HepG2 (cell line): ENCODE measurements around the gene FUOM. TPM values are rescaled to one million over a fixed set of nuclear protein-coding genes. Genes with fewer than 3 reads are reported as not detected.

Experiments
- EEA1 ChIP-seq: sonication (generic); formaldehyde crosslinking; IDR thresholded peaks from 2 replicates; pipeline ENCODE4 v1.5.1; 2020; ENCODE audit warnings: mild to moderate bottlenecking, missing genetic modification reagents, borderline replicate concordance
- FLYWCH1 ChIP-seq: sonication (generic); formaldehyde crosslinking; IDR thresholded peaks from 2 replicates; pipeline ENCODE4 v1.8.1; 2023; ENCODE audit warnings: mild to moderate bottlenecking, missing genetic modification reagents
- FOSL1 ChIP-seq: sonication (generic); formaldehyde crosslinking; IDR thresholded peaks from 2 replicates; pipeline ENCODE4 v1.9.0; 2021; ENCODE audit warnings: missing genetic modification reagents, borderline replicate concordance
- GATA4 ChIP-seq: sonication (generic); IDR thresholded peaks from 2 replicates; pipeline ENCODE4 v1.6.1; 2016; ENCODE audit warnings: antibody characterized with exemption, low read depth, borderline replicate concordance
- GZF1 ChIP-seq: sonication (generic); formaldehyde crosslinking; IDR thresholded peaks from 2 replicates; pipeline ENCODE4 v1.5.1; 2020; ENCODE audit warnings: mild to moderate bottlenecking, missing genetic modification reagents
- KDM1A ChIP-seq: IDR thresholded peaks from 2 replicates; pipeline ENCODE4 v1.6.1; 2016; ENCODE audit warnings: missing compliant biosample characterization
- MEIS2 ChIP-seq: sonication (generic); formaldehyde crosslinking; IDR thresholded peaks from 2 replicates; pipeline ENCODE4 v1.9.0; 2021; ENCODE audit warnings: mild to moderate bottlenecking, missing genetic modification reagents
- MYNN ChIP-seq: sonication (generic); formaldehyde crosslinking; IDR thresholded peaks from 2 replicates; pipeline ENCODE4 v1.4.0; 2020; ENCODE audit warnings: mild to moderate bottlenecking, low read depth, missing genetic modification reagents
- MZF1 ChIP-seq: sonication (generic); formaldehyde crosslinking; IDR thresholded peaks from 2 replicates; pipeline ENCODE4 v1.8.1; 2023; ENCODE audit warnings: mild to moderate bottlenecking, missing genetic modification reagents, borderline replicate concordance
- PPARG ChIP-seq: conservative IDR thresholded peaks from 2 replicates; pipeline ENCODE4 v1.6.1; 2016; ENCODE audit warnings: missing biosample characterization, missing genetic modification reagents
- SMAD3 ChIP-seq: sonication (generic); formaldehyde crosslinking; IDR thresholded peaks from 2 replicates; pipeline ENCODE4 v1.4.0; 2020; ENCODE audit warnings: missing genetic modification reagents
- ZBTB1 ChIP-seq: sonication (generic); formaldehyde crosslinking; IDR thresholded peaks from 2 replicates; pipeline ENCODE4 v1.4.0; 2020; ENCODE audit warnings: missing genetic modification reagents, borderline replicate concordance
- ZNF468 ChIP-seq: sonication (generic); formaldehyde crosslinking; IDR thresholded peaks from 2 replicates; pipeline ENCODE4 v1.8.0; 2022; ENCODE audit warnings: mild to moderate bottlenecking, moderate library complexity, missing genetic modification reagents
- ZNF496 ChIP-seq: sonication (generic); formaldehyde crosslinking; IDR thresholded peaks from 2 replicates; pipeline ENCODE4 v1.8.1; 2023; ENCODE audit warnings: mild to moderate bottlenecking, moderate library complexity, missing genetic modification reagents; ENCODE audit not compliant: insufficient replicate concordance
- ZNF570 ChIP-seq: sonication (generic); formaldehyde crosslinking; IDR thresholded peaks from 2 replicates; pipeline ENCODE4 v1.4.0; 2020; ENCODE audit warnings: mild to moderate bottlenecking, missing genetic modification reagents, borderline replicate concordance
- polyA plus RNA-seq, 8 experiments: library from polyadenylated mRNA; depleted of rRNA in 3 of 8; stranded (reverse) in 7 of 8; unstranded in 1 of 8; fragments of >200 nt; fragmentation: Illumina TruSeq in 4 of 8; extraction: Trizol in 4 of 8; gene quantifications; 2 replicates each; pipeline versions ENCODE4 v1.2.1 to v1.2.3, GENCODE V29; 2011 to 2016; ENCODE audit warnings: low read depth in 4 of 8, missing spikeins in 1 of 8, mixed read lengths in 1 of 8; ENCODE audit not compliant: insufficient read depth in 1 of 8
- total RNA-seq, 5 experiments: library from RNA; depleted of rRNA; stranded (reverse); fragments of >200 nt; fragmentation: Illumina TruSeq; extraction: Trizol; gene quantifications; 2 replicates each; pipeline ENCODE4 v1.2.3, GENCODE V29; 2016; ENCODE audit warnings: low read depth in 1 of 5
- TF ChIP-seq, protein P1 (sequence below): sonication (generic); formaldehyde crosslinking; IDR thresholded peaks from 2 replicates; pipeline ENCODE4; 2020; ENCODE audit warnings: missing genetic modification reagents, mild to moderate bottlenecking, borderline replicate concordance
- TF ChIP-seq, protein P2 (sequence below): sonication (generic); formaldehyde crosslinking; IDR thresholded peaks from 2 replicates; pipeline ENCODE4 v1.5.0; 2020; ENCODE audit warnings: mild to moderate bottlenecking, missing genetic modification reagents, borderline replicate concordance
- TF ChIP-seq, protein P3 (sequence below): IDR thresholded peaks from 2 replicates; pipeline ENCODE4 v1.6.1; 2016; ENCODE audit warnings: missing genetic modification reagents, missing compliant biosample characterization

Gene FUOM
- total and polyA plus RNA-seq, 2 of the 13 experiments (the other 11 are each of a cell fraction or from before 2014, with no cell fraction given): 27.5 to 60.4 TPM

DNA sequence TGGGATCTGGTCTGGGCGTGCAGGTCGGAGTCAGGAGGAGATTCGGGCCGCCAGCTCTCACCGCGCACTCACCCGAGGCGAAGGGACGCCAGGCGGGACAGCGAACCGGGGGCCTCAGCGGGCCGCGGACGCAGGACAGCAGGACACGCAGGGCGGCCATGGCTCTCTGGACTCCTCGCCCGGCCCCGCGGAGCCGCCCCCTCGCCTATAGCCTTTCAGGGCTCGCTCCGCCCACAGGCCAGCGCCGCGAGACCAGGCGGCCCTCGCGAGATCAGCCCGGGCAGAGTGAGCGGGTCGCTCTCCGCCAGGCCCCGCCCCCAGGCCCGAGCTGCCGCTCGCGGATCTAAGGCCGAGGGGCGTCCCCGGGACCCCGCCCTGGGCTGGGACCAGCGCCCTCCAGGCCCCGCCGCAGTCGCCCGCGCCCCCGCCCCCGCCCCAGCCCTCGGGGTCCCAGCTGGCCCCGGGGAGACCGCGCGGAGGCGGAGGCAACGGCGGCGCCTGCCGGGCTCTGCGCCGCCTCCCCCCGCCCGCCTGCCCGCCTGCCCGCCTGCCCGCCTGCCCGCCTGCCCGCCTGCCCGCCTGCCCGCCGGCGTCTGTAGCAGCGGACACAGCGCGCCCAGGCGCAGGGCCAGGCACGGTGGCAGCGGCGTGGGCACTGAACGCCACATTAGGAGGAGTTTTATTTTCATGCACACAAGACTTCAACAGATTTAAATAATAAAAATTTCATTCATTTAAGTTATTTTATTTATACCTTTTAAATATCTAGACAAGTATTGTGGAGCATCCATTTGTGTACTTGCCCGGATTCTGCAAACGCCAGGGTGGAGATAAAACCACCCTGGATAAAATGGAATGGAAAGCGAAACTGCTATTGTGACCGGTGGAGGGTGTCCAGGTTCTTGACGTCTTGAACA is 15.6 kb upstream of the FUOM start, which contains the start of gene ECHS1 (continued):
- TF ChIP-seq, protein P1, sequence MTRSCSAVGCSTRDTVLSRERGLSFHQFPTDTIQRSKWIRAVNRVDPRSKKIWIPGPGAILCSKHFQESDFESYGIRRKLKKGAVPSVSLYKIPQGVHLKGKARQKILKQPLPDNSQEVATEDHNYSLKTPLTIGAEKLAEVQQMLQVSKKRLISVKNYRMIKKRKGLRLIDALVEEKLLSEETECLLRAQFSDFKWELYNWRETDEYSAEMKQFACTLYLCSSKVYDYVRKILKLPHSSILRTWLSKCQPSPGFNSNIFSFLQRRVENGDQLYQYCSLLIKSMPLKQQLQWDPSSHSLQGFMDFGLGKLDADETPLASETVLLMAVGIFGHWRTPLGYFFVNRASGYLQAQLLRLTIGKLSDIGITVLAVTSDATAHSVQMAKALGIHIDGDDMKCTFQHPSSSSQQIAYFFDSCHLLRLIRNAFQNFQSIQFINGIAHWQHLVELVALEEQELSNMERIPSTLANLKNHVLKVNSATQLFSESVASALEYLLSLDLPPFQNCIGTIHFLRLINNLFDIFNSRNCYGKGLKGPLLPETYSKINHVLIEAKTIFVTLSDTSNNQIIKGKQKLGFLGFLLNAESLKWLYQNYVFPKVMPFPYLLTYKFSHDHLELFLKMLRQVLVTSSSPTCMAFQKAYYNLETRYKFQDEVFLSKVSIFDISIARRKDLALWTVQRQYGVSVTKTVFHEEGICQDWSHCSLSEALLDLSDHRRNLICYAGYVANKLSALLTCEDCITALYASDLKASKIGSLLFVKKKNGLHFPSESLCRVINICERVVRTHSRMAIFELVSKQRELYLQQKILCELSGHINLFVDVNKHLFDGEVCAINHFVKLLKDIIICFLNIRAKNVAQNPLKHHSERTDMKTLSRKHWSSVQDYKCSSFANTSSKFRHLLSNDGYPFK (CRISPR knock-in tag): peak; percentile 23; the same call in 1 of the 2 replicates
- no peak for TF ChIP-seq FOSL1 (CRISPR knock-in tag)
- TF ChIP-seq, protein P2, sequence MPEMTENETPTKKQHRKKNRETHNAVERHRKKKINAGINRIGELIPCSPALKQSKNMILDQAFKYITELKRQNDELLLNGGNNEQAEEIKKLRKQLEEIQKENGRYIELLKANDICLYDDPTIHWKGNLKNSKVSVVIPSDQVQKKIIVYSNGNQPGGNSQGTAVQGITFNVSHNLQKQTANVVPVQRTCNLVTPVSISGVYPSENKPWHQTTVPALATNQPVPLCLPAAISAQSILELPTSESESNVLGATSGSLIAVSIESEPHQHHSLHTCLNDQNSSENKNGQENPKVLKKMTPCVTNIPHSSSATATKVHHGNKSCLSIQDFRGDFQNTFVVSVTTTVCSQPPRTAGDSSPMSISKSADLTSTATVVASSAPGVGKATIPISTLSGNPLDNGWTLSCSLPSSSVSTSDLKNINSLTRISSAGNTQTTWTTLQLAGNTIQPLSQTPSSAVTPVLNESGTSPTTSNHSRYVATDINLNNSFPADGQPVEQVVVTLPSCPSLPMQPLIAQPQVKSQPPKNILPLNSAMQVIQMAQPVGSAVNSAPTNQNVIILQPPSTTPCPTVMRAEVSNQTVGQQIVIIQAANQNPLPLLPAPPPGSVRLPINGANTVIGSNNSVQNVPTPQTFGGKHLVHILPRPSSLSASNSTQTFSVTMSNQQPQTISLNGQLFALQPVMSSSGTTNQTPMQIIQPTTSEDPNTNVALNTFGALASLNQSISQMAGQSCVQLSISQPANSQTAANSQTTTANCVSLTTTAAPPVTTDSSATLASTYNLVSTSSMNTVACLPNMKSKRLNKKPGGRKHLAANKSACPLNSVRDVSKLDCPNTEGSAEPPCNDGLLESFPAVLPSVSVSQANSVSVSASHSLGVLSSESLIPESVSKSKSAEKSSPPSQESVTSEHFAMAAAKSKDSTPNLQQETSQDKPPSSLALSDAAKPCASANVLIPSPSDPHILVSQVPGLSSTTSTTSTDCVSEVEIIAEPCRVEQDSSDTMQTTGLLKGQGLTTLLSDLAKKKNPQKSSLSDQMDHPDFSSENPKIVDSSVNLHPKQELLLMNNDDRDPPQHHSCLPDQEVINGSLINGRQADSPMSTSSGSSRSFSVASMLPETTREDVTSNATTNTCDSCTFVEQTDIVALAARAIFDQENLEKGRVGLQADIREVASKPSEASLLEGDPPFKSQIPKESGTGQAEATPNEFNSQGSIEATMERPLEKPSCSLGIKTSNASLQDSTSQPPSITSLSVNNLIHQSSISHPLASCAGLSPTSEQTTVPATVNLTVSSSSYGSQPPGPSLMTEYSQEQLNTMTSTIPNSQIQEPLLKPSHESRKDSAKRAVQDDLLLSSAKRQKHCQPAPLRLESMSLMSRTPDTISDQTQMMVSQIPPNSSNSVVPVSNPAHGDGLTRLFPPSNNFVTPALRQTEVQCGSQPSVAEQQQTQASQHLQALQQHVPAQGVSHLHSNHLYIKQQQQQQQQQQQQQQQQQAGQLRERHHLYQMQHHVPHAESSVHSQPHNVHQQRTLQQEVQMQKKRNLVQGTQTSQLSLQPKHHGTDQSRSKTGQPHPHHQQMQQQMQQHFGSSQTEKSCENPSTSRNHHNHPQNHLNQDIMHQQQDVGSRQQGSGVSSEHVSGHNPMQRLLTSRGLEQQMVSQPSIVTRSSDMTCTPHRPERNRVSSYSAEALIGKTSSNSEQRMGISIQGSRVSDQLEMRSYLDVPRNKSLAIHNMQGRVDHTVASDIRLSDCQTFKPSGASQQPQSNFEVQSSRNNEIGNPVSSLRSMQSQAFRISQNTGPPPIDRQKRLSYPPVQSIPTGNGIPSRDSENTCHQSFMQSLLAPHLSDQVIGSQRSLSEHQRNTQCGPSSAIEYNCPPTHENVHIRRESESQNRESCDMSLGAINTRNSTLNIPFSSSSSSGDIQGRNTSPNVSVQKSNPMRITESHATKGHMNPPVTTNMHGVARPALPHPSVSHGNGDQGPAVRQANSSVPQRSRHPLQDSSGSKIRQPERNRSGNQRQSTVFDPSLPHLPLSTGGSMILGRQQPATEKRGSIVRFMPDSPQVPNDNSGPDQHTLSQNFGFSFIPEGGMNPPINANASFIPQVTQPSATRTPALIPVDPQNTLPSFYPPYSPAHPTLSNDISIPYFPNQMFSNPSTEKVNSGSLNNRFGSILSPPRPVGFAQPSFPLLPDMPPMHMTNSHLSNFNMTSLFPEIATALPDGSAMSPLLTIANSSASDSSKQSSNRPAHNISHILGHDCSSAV: no peak
- TF ChIP-seq FLYWCH1 (CRISPR knock-in tag): no peak
- TF ChIP-seq MYNN (CRISPR knock-in tag): no peak
- TF ChIP-seq MZF1: no peak
- TF ChIP-seq GATA4: 0 out of 2 replicates have a peak, but pooled peaks have one; percentile 68
- no peak for TF ChIP-seq SMAD3
- TF ChIP-seq ZNF496 (CRISPR knock-in tag): no peak
- TF ChIP-seq EEA1: no peak
- no peak for TF ChIP-seq PPARG (CRISPR knock-in tag)
- no peak for TF ChIP-seq ZBTB1 (CRISPR knock-in tag)
- no peak for TF ChIP-seq ZNF570 (CRISPR knock-in tag)
- TF ChIP-seq, protein P3, sequence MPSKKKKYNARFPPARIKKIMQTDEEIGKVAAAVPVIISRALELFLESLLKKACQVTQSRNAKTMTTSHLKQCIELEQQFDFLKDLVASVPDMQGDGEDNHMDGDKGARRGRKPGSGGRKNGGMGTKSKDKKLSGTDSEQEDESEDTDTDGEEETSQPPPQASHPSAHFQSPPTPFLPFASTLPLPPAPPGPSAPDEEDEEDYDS (CRISPR knock-in tag): peak; percentile 97
- TF ChIP-seq GZF1: no peak
- TF ChIP-seq MEIS2 (CRISPR knock-in tag): 0 out of 2 replicates have a peak, but pooled peaks have one; percentile 24
- TF ChIP-seq ZNF468 (CRISPR knock-in tag): no peak
- TF ChIP-seq KDM1A (CRISPR knock-in tag): no peak
